Globus pallidus (tissue), 1 donor: ENCODE data around the gene PDLIM4.
A peak's percentile ranks its signal among the peaks of the same experiment; 100 is the strongest.

Experiments used
- DNase-seq: peaks from one replicate; pipeline ENCODE4 v3.0.0-alpha.2; 2015; ENCODE audit warnings: low spot score

PDLIM4 gene

DNA sequence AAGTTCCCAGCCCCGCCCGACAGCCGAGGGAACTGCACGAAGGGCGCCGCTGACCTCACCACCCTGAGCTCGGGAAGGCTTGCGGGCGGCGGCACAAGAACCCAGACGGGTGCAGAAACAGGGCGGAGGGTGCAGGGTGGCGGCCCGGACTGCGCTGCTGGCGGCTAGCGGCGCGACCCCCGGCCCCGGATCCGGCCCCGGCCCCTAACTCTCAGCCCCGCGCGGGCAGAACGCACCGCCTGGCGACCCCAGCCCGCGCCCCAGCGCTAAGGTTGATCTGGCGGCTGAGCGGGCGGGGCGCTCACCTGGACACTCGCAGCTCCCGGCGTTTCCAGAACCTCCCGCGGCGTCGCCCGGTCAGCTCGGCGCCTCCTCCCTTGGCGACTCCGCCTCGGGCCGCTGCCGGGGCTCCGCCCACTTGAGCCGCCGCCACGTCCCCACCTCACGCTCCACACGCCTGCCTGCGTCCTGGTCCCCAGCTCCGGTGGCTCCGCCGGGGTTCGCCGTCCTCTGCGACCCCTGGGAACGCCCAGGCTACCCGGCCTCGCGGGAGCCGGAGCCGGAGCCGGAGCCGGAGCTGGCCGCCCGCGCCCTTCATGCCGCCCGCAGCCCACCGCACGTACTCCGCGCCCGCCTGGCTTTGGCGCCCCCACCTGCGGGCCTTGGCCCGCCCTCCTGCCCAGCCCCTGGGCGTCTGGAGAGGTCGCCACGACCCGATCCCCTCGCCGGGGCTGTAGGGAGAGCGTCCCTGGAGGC lies 29.8 kb upstream of the PDLIM4 start, which contains the start of gene P4HA2:
P4HA2 (minus strand) TSS at position 369 of the 756 bp plus-strand sequence. CDS start 9,227 bp downstream, outside the sequence.
- peak; percentile 51 for DNase-seq

GRCh38 chr5:132228241-132229035 lies 29.1 kb upstream of the PDLIM4 start:
- DNase-seq, result no peak

GRCh38 chr5:132229236-132229635 lies 28.3 kb upstream of the PDLIM4 start:
- DNase-seq, result no peak

GRCh38 chr5:132230871-132231270 lies 26.6 kb upstream of the PDLIM4 start:
- no peak for DNase-seq

DNA sequence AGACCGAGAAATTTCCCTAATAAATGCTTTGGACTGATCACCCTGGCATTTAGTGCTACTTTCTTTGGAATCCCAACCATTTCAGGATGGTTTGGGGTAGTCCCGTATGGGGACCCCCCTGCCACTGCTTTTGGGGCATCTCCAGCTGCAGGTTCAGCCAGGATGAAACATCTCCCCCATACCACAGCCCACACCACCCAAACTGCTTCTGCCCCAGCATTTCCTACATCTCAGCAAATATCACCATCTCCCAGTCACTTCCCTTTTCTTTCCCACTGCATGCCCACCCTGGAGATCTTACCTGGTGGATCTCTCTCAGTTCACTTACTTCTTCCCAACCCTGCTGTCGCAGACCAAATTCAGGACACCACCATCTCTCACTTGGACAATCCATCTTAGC lies 25.0 kb upstream of the PDLIM4 start:
- DNase-seq, result no peak

DNA sequence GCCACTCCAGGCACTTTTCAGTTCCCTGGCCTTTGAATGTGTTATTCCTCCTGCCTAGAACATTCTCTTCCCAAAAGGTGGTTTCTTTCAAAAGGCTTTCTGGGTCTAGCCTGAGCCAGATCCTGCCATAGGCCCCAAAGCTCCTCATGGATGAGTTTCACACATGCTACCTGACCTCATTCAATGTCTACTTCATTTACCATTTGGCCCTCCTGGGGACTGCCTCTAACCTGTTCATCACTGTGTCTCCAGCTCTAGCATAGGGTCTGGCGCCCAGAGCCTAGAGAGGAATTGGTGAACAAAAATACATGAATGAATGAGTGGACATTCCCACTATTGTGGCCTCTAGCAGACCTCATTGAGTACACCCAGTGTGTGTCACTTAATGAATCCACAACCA lies 24.4 kb upstream of the PDLIM4 start:
- DNase-seq, result no peak

GRCh38 chr5:132233811-132234683 lies 23.4 kb upstream of the PDLIM4 start:
- no peak for DNase-seq

- no peak for DNase-seq
Observed at GRCh38 chr5:132234684-132235062, 22.8 kb upstream of the PDLIM4 start.

DNA sequence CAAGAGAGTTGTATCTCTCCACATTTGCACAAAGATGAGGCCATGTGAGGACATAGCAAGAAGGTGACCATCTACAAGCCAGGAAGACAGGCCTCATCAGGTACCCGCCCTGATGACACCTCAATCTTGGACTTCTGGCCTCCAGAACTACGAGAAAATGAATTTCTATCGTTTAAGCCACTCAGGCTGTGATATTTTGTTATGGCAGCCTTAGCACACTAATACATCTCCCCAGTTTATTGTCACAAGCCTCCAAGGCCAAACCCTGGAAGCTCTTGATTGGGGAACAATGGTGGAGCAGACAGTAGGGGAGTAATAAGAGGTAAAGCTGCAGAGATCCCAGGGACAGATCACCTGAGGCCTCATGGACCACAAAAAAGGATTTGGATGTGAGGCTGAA lies 22.2 kb upstream of the PDLIM4 start:
- DNase-seq, result no peak

DNA sequence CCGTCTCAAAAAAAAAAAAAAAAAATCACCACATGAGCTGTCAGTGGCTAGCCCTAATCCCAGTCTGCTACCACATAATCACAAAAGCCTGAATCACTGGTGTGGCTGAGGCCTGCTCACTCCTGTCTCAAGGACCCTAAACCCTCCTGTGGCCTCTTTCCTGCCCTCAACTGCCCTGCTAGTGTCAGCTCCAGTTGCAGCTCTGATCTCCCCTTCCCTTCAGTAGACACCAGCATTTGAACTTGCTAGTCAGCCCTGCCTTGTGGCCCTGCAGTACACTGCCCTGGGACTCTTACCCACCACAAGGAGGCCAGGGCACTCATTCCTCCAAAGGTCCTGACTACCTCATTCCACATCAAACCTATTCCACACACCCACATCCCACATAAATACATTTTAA lies 20.4 kb upstream of the PDLIM4 start:
- no peak for DNase-seq

DNA sequence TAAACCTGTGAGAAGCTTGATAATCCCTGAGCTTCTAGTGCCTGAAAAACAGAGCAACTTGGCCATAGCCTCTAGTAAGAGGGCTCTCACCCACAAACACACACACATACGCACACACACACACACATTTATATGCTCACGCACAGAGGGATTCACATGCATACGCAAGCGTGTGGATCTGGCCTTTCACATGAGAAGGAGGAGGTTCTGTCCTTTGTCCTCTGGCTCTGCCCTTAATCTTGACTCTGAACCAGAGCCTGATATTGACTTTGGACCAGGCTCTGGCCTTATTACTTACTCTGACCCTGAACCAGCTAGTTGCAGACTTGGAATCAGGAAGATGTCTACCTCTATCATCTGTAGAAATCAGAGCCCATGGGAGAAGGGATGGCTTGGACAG lies 19.8 kb upstream of the PDLIM4 start:
- DNase-seq, result no peak

DNA sequence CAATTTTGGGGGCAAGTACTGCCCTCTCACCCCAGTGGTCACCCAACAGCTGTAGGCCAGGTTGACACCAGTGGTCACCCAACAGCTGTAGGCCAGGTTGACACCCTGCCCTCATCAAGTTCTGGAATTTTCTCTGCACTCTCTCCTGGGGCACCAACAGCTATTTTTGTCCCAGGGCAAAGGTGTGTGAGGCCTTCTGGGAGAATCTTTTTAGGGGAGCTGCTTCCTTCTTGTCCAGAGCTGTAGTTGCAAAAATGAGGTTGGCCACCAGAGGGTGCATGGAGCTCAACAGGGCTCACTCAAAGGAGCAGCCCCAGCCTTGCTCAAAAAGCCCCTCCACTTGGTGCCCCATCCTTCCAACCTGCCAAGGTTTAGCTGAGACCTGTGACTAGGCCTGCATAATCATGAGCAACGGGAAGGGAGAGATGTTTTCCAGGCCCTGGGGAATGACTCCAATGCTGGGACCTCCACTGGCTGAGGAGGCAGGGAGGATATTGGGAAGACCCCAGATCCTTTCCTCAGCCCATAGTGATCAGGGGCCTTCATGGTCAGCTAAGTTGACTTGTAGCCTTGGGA lies 19.2 kb upstream of the PDLIM4 start:
- DNase-seq, result no peak

DNA sequence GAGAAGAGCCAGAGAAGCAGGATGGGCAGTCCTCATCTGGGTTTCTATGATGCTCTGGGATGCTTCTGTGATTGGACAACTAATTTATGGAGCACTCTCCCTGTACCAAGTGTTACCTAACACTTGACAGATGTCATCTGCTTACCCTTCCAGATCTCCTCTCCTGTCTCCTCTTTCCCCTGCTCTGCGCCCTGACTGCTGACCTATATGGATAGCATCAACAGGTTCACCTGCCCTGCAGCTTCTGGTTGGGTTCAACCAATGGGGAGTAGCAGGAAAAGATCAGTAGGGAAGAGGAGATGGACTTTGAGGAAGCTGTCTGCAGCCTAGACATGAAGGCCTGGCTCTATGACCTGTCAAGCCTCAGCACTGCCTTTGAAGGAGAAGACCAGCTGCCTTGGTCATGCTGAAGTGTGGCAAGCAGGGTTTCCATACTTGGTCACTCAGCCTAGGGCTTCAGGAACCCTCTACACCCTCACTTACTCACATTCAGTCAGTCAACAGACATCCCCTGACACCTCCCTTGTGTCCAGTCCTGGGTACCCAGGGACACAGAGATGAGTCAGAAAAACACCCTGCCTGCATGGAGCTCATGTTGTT lies 18.5 kb upstream of the PDLIM4 start:
- DNase-seq, result no peak

- DNase-seq, result no peak
Observed at GRCh38 chr5:132239776-132240175, 17.7 kb upstream of the PDLIM4 start.

- no peak for DNase-seq
Observed at GRCh38 chr5:132243366-132243977, 14.0 kb upstream of the PDLIM4 start.

GRCh38 chr5:132245593-132245992 lies 11.9 kb upstream of the PDLIM4 start:
- no peak for DNase-seq

- no peak for DNase-seq
Observed at GRCh38 chr5:132246806-132247205, 10.7 kb upstream of the PDLIM4 start.

GRCh38 chr5:132250547-132250946 lies 6.9 kb upstream of the PDLIM4 start:
- no peak for DNase-seq

DNA sequence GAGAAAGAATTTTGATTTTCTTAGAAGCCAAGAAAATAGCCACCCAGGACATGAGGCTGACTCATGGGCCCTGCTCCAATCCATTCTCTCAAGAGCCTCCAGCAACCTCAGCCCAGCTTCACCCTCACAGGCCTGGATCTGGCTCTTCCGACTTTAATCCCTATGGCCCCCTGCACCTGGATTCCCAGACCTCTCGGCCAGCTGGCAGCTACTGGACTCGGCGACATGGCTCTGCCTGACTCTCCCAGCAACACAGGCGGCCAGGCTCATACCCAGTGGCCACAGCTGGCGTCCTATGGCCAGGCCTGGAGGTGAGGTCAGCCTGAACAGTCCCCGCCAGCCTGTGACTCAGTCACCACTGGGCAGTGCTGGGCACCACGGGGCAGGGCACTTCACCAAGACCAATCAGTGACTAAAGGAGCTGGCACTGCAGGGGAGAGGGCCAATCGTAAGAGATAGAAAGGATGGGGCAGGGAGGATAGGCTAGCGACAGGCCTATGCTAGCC lies 6.2 kb upstream of the PDLIM4 start:
- DNase-seq, result peak; percentile 82

GRCh38 chr5:132253008-132253441 lies 4.5 kb upstream of the PDLIM4 start:
- no peak for DNase-seq
